ENCODE measurements around the gene RPP30. TPM values are rescaled to one million over a fixed set of nuclear protein-coding genes. Genes with fewer than 3 reads are reported as not detected.
A peak's percentile ranks its signal among the peaks of the same experiment; 100 is the strongest.

The RPP30 gene
- total and polyA plus RNA-seq, 2 of the 13 experiments (the other 11 are each of a cell fraction or from before 2014, with no cell fraction given) = 27.1 to 65.0 TPM

DNA sequence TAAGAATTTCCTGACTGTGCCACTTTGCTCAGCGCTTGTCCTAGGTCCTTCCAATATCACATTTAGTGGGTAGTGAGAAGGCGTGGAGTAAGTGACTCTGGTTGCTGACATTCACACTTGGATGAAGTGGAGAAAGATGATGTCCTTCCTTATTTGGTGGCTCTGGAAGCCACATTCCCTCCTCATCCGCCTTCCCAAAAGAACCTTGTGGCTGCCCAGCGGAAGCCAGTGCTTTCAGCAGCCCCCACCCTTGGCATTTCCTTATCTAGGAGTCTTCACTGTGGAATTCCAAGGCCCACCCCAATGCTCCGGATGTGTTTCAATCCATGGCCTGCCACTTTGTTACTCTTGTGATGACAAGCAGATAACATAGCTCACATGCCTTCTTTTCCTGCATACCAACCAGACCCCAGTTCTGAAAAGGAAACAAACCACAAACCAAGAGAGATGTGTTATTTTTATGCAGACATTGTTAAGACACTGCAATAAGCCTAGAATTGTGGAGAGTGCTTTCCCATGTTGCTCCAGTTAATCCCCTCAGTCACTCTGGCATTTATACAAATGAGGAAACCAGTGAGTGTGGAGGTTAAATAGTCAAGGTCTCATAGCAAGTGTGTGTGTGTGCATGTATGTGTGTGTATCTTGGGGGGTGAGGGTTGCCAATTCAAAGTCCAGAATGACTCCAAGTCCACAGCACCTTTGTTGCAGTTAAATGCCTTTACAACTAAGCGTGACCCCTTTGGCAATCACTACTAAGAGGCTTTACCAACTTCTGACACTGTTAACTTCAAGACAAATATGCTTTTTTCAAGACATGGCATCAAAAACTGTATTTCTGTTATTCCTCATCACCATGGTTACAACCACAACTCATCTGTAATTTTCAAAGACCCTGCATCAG, 59.4 kb downstream of the RPP30 start (continued):
- TF ChIP-seq, protein P1, sequence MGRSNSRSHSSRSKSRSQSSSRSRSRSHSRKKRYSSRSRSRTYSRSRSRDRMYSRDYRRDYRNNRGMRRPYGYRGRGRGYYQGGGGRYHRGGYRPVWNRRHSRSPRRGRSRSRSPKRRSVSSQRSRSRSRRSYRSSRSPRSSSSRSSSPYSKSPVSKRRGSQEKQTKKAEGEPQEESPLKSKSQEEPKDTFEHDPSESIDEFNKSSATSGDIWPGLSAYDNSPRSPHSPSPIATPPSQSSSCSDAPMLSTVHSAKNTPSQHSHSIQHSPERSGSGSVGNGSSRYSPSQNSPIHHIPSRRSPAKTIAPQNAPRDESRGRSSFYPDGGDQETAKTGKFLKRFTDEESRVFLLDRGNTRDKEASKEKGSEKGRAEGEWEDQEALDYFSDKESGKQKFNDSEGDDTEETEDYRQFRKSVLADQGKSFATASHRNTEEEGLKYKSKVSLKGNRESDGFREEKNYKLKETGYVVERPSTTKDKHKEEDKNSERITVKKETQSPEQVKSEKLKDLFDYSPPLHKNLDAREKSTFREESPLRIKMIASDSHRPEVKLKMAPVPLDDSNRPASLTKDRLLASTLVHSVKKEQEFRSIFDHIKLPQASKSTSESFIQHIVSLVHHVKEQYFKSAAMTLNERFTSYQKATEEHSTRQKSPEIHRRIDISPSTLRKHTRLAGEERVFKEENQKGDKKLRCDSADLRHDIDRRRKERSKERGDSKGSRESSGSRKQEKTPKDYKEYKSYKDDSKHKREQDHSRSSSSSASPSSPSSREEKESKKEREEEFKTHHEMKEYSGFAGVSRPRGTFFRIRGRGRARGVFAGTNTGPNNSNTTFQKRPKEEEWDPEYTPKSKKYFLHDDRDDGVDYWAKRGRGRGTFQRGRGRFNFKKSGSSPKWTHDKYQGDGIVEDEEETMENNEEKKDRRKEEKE (IDR thresholded peaks at IDR 0.05) = no peak
- TF ChIP-seq, protein P2, sequence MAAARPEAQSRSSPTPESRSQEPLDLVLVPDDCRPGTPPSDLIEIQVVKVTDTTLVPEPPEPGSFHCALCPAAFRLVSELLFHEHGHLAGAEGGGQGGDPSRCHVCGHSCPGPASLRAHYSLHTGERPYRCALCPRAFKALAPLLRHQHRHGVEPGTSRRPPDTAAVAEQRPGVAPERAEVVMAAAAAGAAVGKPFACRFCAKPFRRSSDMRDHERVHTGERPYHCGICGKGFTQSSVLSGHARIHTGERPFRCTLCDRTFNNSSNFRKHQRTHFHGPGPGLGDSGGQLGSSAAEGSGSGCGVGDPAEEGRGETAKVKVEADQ (CRISPR knock-in tag; IDR thresholded peaks at IDR 0.05; ENCODE audit: borderline replicate concordance) = no peak
- TF ChIP-seq NFE2L2 (IDR thresholded peaks at IDR 0.05; ENCODE audit: low read length) (no peak), ZKSCAN1 (IDR thresholded peaks at IDR 0.05; ENCODE audit: low read length) (no peak), ZNF749 (CRISPR knock-in tag; IDR thresholded peaks at IDR 0.05; ENCODE audit: borderline replicate concordance) (no peak), SOX13 (IDR thresholded peaks at IDR 0.05) (peak; percentile 62; the same call in 1 of the 2 replicates), SOX13 (CRISPR knock-in tag; conservative IDR thresholded peaks at IDR 0.05 in 1 of 2, IDR thresholded peaks at IDR 0.05 in 1 of 2) (peak in 1 of 2 experiments; percentile 84; a peak in 2 of 4 replicates), ZNF430 (CRISPR knock-in tag; IDR thresholded peaks at IDR 0.05) (peak; percentile 67; the same call in 1 of the 2 replicates), ZSCAN29 (CRISPR knock-in tag; conservative IDR thresholded peaks at IDR 0.05) (no peak), ZNF501 (CRISPR knock-in tag; IDR thresholded peaks at IDR 0.05) (no peak; the same call in 1 of the 2 replicates), ARHGAP35 (CRISPR knock-in tag; IDR thresholded peaks at IDR 0.05; ENCODE audit: borderline replicate concordance) (no peak)
- TF ChIP-seq, protein P3, sequence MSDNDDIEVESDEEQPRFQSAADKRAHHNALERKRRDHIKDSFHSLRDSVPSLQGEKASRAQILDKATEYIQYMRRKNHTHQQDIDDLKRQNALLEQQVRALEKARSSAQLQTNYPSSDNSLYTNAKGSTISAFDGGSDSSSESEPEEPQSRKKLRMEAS (IDR thresholded peaks at IDR 0.05) = peak; percentile 48
- TF ChIP-seq, protein P4, sequence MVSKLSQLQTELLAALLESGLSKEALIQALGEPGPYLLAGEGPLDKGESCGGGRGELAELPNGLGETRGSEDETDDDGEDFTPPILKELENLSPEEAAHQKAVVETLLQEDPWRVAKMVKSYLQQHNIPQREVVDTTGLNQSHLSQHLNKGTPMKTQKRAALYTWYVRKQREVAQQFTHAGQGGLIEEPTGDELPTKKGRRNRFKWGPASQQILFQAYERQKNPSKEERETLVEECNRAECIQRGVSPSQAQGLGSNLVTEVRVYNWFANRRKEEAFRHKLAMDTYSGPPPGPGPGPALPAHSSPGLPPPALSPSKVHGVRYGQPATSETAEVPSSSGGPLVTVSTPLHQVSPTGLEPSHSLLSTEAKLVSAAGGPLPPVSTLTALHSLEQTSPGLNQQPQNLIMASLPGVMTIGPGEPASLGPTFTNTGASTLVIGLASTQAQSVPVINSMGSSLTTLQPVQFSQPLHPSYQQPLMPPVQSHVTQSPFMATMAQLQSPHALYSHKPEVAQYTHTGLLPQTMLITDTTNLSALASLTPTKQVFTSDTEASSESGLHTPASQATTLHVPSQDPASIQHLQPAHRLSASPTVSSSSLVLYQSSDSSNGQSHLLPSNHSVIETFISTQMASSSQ (IDR thresholded peaks at IDR 0.05; ENCODE audit: low read depth) = no peak
- TF ChIP-seq, protein P4 (CRISPR knock-in tag; IDR thresholded peaks at IDR 0.05; ENCODE audit: borderline replicate concordance) = peak; percentile 36; the same call in 1 of the 2 replicates
- TF ChIP-seq, protein P5, sequence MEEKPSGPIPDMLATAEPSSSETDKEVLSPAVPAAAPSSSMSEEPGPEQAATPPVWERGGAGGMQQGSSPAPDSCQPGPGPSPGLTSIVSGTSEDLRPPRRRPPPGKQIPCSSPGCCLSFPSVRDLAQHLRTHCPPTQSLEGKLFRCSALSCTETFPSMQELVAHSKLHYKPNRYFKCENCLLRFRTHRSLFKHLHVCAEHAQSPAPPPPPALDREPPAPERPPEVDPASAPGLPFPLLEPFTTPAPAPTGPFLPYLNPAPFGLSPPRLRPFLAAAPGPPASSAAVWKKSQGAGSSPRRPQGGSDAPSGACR (CRISPR knock-in tag; IDR thresholded peaks at IDR 0.05) = no peak
- TF ChIP-seq, protein P6, sequence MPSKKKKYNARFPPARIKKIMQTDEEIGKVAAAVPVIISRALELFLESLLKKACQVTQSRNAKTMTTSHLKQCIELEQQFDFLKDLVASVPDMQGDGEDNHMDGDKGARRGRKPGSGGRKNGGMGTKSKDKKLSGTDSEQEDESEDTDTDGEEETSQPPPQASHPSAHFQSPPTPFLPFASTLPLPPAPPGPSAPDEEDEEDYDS (CRISPR knock-in tag; IDR thresholded peaks at IDR 0.05) = peak; percentile 67; the same call in 1 of the 2 replicates
- TF ChIP-seq, protein P7, sequence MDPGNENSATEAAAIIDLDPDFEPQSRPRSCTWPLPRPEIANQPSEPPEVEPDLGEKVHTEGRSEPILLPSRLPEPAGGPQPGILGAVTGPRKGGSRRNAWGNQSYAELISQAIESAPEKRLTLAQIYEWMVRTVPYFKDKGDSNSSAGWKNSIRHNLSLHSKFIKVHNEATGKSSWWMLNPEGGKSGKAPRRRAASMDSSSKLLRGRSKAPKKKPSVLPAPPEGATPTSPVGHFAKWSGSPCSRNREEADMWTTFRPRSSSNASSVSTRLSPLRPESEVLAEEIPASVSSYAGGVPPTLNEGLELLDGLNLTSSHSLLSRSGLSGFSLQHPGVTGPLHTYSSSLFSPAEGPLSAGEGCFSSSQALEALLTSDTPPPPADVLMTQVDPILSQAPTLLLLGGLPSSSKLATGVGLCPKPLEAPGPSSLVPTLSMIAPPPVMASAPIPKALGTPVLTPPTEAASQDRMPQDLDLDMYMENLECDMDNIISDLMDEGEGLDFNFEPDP (CRISPR knock-in tag; conservative IDR thresholded peaks at IDR 0.05) = no peak

Measured in HepG2 (cell line).